ENCODE data around the gene XPO1.
"Not testable (repeated sequence)": the region's sequence is repeated elsewhere in the genome, so short reads cannot be mapped to it uniquely, and the experiment has no call there.

The XPO1 gene

DNA sequence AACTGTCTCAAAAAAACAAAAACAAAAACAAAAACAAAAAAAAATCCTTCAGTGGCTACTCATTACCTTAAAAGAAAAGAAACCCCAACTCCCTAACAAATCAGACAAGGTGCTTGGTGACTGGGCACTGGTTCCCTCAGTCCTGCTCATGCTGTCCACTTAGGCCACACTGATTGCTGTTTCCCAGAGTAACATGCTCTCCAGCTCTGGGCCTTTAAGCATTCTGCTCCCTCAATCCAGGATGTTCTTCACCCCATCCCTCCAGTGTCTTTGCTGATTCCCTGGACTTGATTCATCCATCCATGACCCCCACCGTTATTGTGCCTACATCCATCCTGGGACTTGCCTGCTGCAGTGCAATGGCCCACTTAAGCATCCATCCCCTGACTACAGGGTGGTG, 16.4 kb upstream of the XPO1 start:
- Histone ChIP-seq H3K27me3 (ENCODE audit: insufficient read depth, low read length, poor library complexity) (no peaks in the 10 kb centered on the region), H3K27ac (ENCODE audit: low read depth, low read length) (no peak overlapping the region), H4K8ac (ENCODE audit: low read depth, low read length) (no peak overlapping the region), H3K9ac (ENCODE audit: low read length) (no peak overlapping the region), H3K4ac (ENCODE audit: low read depth, low read length) (no peak overlapping the region), H3K4me2 (ENCODE audit: low read length) (no peak overlapping the region), H2AK5ac (ENCODE audit: low read length) (no peak overlapping the region), H2BK120ac (ENCODE audit: low read depth, low read length) (no peak overlapping the region), H3K4me3 (ENCODE audit: low read length) (no peak overlapping the region), H4K5ac (ENCODE audit: low read length) (no peak overlapping the region), H3K56ac (ENCODE audit: low read length) (no peak overlapping the region), H3K79me2 (ENCODE audit: control insufficient read depth, insufficient read depth, low read length) (no peaks in the 10 kb centered on the region), H2BK15ac (replicated peaks; ENCODE audit: low read depth) (no peak overlapping the region), H3K36me3 (ENCODE audit: control insufficient read depth, insufficient read depth, low read length) (no peaks in the 10 kb centered on the region), H3K4me1 (ENCODE audit: control insufficient read depth, low read depth, low read length) (no peaks in the 10 kb centered on the region), H3K18ac (ENCODE audit: low read length) (no peak overlapping the region), H2BK5ac (ENCODE audit: low read length) (no peak overlapping the region), H3K79me1 (ENCODE audit: low read length) (no peaks in the 10 kb centered on the region), H3K23ac (ENCODE audit: low read length) (no peak overlapping the region)
- no CpG with 5 or more reads among the region's 1 CpG for WGBS (ENCODE audit: extremely low coverage, insufficient coverage, low lambda C conversion rate)
- DNase-seq = no peak

DNA sequence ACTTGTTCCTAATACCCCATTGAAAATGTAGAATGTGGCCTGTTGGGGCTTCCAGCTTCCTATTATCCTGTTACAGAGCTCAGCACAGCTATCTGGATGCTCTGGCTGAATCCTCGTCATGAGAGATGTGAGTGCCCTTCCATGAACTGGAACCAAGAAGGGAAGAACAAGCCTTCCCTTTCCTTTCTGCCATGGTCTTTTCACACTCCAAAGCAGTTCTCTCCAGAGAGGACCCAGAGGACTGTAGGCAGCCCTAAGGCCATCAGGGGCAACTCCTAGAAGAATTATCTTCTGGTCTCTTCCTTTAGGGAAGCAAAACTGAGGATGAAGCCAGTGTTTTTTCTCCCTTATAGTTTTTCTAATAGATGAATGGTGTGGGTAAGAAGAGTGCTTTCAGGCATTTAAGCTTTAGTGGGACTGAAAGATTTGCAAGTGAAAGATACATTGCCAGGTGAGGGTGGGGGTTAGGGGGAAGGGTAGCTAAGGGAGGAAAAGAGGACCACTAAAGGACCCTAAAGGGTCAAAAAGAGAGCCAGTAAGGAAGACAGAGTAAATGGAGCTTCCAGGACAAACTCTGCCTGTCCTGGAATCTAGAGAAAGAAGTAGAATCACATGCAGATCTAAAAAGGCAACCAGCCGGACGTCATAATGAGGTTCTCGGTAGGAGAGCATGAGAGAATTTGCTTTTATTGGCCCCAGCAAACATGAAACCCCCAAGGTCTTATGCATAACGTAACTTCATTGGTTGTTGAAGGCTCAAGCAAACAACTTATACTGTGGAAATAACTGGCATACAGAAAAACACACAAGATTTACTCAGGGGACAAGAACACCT, 12.4 kb upstream of the XPO1 start:
- Histone ChIP-seq H3K36me3 (ENCODE audit: control insufficient read depth, insufficient read depth, low read length) (no peaks in the 10 kb centered on the region), H3K18ac (ENCODE audit: low read length) (no peak overlapping the region), H3K56ac (ENCODE audit: low read length) (no peak overlapping the region), H3K27ac (ENCODE audit: low read depth, low read length) (no peak overlapping the region), H3K4me3 (ENCODE audit: low read length) (no peak overlapping the region), H3K79me2 (ENCODE audit: control insufficient read depth, insufficient read depth, low read length) (no peaks in the 10 kb centered on the region), H2BK15ac (replicated peaks; ENCODE audit: low read depth) (no peak overlapping the region), H3K4ac (ENCODE audit: low read depth, low read length) (no peak overlapping the region), H3K4me1 (ENCODE audit: control insufficient read depth, low read depth, low read length) (no peaks in the 10 kb centered on the region), H2BK5ac (ENCODE audit: low read length) (no peak overlapping the region), H4K8ac (ENCODE audit: low read depth, low read length) (no peak overlapping the region), H3K23ac (ENCODE audit: low read length) (no peak overlapping the region), H3K79me1 (ENCODE audit: low read length) (no peaks in the 10 kb centered on the region), H4K5ac (ENCODE audit: low read length) (no peak overlapping the region), H2AK5ac (ENCODE audit: low read length) (no peak overlapping the region), H3K27me3 (ENCODE audit: insufficient read depth, low read length, poor library complexity) (no peaks in the 10 kb centered on the region), H2BK120ac (ENCODE audit: low read depth, low read length) (no peak overlapping the region), H3K4me2 (ENCODE audit: low read length) (no peak overlapping the region), H3K9ac (ENCODE audit: low read length) (no peak overlapping the region)
- no CpG with 5 or more reads among the region's 5 CpGs for WGBS (ENCODE audit: extremely low coverage, insufficient coverage, low lambda C conversion rate)
- DNase-seq = no peak

DNA sequence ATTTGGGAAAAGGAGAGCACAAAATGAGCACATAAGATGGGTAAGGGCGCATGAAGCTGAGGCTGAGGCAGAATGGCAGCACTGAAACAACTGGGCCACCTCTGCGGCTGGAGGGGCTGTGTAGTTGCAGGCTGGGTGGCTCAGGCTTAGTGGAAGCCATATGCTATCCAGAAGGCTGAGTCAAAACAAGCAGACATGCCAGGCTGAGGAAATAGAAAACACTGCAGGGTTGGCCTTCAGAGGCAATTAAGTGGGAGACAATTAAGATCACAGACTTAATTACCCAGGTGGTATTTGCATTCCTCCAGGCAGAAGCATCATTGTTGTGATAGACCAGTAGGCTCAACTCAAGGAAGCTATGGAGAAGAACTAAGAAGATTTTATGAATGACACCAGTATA, 11.4 kb upstream of the XPO1 start:
- Histone ChIP-seq H3K79me1 (ENCODE audit: low read length) (no peaks in the 10 kb centered on the region), H3K4me3 (ENCODE audit: low read length) (no peak overlapping the region), H2AK5ac (ENCODE audit: low read length) (no peak overlapping the region), H3K9ac (ENCODE audit: low read length) (no peak overlapping the region), H3K4ac (ENCODE audit: low read depth, low read length) (no peak overlapping the region), H3K36me3 (ENCODE audit: control insufficient read depth, insufficient read depth, low read length) (no peaks in the 10 kb centered on the region), H3K56ac (ENCODE audit: low read length) (no peak overlapping the region), H3K27ac (ENCODE audit: low read depth, low read length) (no peak overlapping the region), H3K4me2 (ENCODE audit: low read length) (no peak overlapping the region), H2BK15ac (replicated peaks; ENCODE audit: low read depth) (no peak overlapping the region), H3K18ac (ENCODE audit: low read length) (no peak overlapping the region), H2BK5ac (ENCODE audit: low read length) (no peak overlapping the region), H2BK120ac (ENCODE audit: low read depth, low read length) (no peak overlapping the region), H4K5ac (ENCODE audit: low read length) (no peak overlapping the region), H3K4me1 (ENCODE audit: control insufficient read depth, low read depth, low read length) (no peaks in the 10 kb centered on the region), H3K27me3 (ENCODE audit: insufficient read depth, low read length, poor library complexity) (no peaks in the 10 kb centered on the region), H3K23ac (ENCODE audit: low read length) (no peak overlapping the region), H4K8ac (ENCODE audit: low read depth, low read length) (no peak overlapping the region), H3K79me2 (ENCODE audit: control insufficient read depth, insufficient read depth, low read length) (no peaks in the 10 kb centered on the region)
- no peak for DNase-seq
- WGBS (ENCODE audit: extremely low coverage, insufficient coverage, low lambda C conversion rate) = no CpG with 5 or more reads among the region's 2 CpGs

GRCh38 chr2:61543062-61543461, 4.9 kb upstream of the XPO1 start:
- Histone ChIP-seq H2BK120ac (ENCODE audit: low read depth, low read length) (no peak overlapping the region), H3K4me1 (ENCODE audit: control insufficient read depth, low read depth, low read length) (peaks cover 3% of the 10 kb centered on the region), H2AK5ac (ENCODE audit: low read length) (no peak overlapping the region), H3K4ac (ENCODE audit: low read depth, low read length) (no peak overlapping the region), H2BK15ac (replicated peaks; ENCODE audit: low read depth) (no peak overlapping the region), H3K79me1 (ENCODE audit: low read length) (no peaks in the 10 kb centered on the region), H3K79me2 (ENCODE audit: control insufficient read depth, insufficient read depth, low read length) (no peaks in the 10 kb centered on the region), H3K18ac (ENCODE audit: low read length) (no peak overlapping the region), H2BK5ac (ENCODE audit: low read length) (no peak overlapping the region), H3K27ac (ENCODE audit: low read depth, low read length) (no peak overlapping the region), H3K36me3 (ENCODE audit: control insufficient read depth, insufficient read depth, low read length) (no peaks in the 10 kb centered on the region), H4K5ac (ENCODE audit: low read length) (no peak overlapping the region), H3K9ac (ENCODE audit: low read length) (no peak overlapping the region), H4K8ac (ENCODE audit: low read depth, low read length) (no peak overlapping the region), H3K23ac (ENCODE audit: low read length) (no peak overlapping the region), H3K4me3 (ENCODE audit: low read length) (no peak overlapping the region), H3K27me3 (ENCODE audit: insufficient read depth, low read length, poor library complexity) (no peaks in the 10 kb centered on the region), H3K4me2 (ENCODE audit: low read length) (no peak overlapping the region), H3K56ac (ENCODE audit: low read length) (no peak overlapping the region)
- no peak for DNase-seq
- no CpG with 5 or more reads among the region's 2 CpGs for WGBS (ENCODE audit: extremely low coverage, insufficient coverage, low lambda C conversion rate)

DNA sequence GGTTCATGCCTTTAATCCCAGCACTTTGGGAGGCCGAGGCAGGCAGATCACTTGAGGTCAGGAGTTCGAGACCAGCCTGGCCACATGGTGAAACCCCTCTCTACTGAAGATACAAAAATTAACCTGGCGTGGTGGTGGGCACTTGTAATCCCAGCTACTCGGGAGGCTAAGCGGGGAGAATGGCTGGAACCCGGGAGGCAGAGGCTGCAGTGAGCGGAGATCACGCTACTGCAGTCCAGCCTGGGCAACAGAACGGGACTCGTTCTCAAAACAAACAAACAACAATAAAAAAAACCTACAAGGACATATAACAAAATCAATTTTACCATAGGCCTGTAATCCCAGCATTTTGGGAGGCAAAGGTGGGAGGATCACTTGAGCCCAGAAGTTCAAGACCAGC, 2.0 kb upstream of the XPO1 start:
- H4K8ac ChIP-seq (ENCODE audit: low read depth, low read length); H2BK5ac ChIP-seq (ENCODE audit: low read length); H3K4me3 ChIP-seq (ENCODE audit: low read length); H3K4me1 ChIP-seq (ENCODE audit: control insufficient read depth, low read depth, low read length); H3K23ac ChIP-seq (ENCODE audit: low read length); H3K79me1 ChIP-seq (ENCODE audit: low read length); H2AK5ac ChIP-seq (ENCODE audit: low read length); H4K5ac ChIP-seq (ENCODE audit: low read length); H3K27ac ChIP-seq (ENCODE audit: low read depth, low read length); H3K9ac ChIP-seq (ENCODE audit: low read length); H3K27me3 ChIP-seq (ENCODE audit: insufficient read depth, low read length, poor library complexity); H3K4ac ChIP-seq (ENCODE audit: low read depth, low read length); H3K18ac ChIP-seq (ENCODE audit: low read length); H2BK15ac ChIP-seq (replicated peaks; ENCODE audit: low read depth); H3K36me3 ChIP-seq (ENCODE audit: control insufficient read depth, insufficient read depth, low read length); DNase-seq; H2BK120ac ChIP-seq (ENCODE audit: low read depth, low read length); H3K4me2 ChIP-seq (ENCODE audit: low read length): not testable (repeated sequence)
- H3K79me2 ChIP-seq (ENCODE audit: control insufficient read depth, insufficient read depth, low read length) = peaks cover 25% of the 10 kb centered on the region
- no CpG with 5 or more reads among the region's 10 CpGs for WGBS (ENCODE audit: extremely low coverage, insufficient coverage, low lambda C conversion rate)
- peak overlapping the region; percentile 28 for H3K56ac ChIP-seq (ENCODE audit: low read length)
